ENCODE data around the gene ITPRIPL2. TPM values are rescaled to one million over a fixed set of nuclear protein-coding genes. Genes with fewer than 3 reads are reported as not detected.

Gene ITPRIPL2
- total and polyA plus RNA-seq, 2 of the 13 experiments (the other 11 are each of a cell fraction or from before 2014, with no cell fraction given): 5.9 to 12.6 TPM

- TF ChIP-seq ZBTB20 (CRISPR knock-in tag; IDR thresholded peaks at IDR 0.05; ENCODE audit: borderline replicate concordance, low read depth) (0 out of 2 replicates have a peak, but pooled peaks have one; percentile 33), EHMT2 (IDR thresholded peaks at IDR 0.05; ENCODE audit: borderline replicate concordance, low read depth, low read length) (peak; percentile 9), ZNF644 (CRISPR knock-in tag; IDR thresholded peaks at IDR 0.05; ENCODE audit: low read depth) (peak; percentile 83; the same call in 1 of the 2 replicates), CTCF (CRISPR knock-in tag; IDR thresholded peaks at IDR 0.05) (0 out of 2 replicates have a peak, but pooled peaks have one; percentile 2), ZSCAN20 (CRISPR knock-in tag; IDR thresholded peaks at IDR 0.05; ENCODE audit: borderline replicate concordance) (no peak), ZNF841 (CRISPR knock-in tag; IDR thresholded peaks at IDR 0.05; ENCODE audit: borderline replicate concordance) (no peak), MYPOP (CRISPR knock-in tag; IDR thresholded peaks at IDR 0.05) (peak; percentile 56; the same call in 1 of the 2 replicates), LBX2 (CRISPR knock-in tag; IDR thresholded peaks at IDR 0.05; ENCODE audit: borderline replicate concordance) (no peak), ARID3A (IDR thresholded peaks at IDR 0.05; ENCODE audit: low read depth, low read length) (0 out of 2 replicates have a peak, but pooled peaks have one; percentile 30), YEATS2 (CRISPR knock-in tag; IDR thresholded peaks at IDR 0.05; ENCODE audit: borderline replicate concordance) (no peak), ZMYM4 (CRISPR knock-in tag; IDR thresholded peaks at IDR 0.05) (peak; percentile 37), TBX2 (CRISPR knock-in tag; IDR thresholded peaks at IDR 0.05; ENCODE audit: borderline replicate concordance) (peak; percentile 61; the same call in 1 of the 2 replicates), ATF6 (CRISPR knock-in tag; conservative IDR thresholded peaks at IDR 0.05) (no peak), HNF4G (IDR thresholded peaks at IDR 0.05; ENCODE audit: borderline replicate concordance, low read depth, low read length) (0 out of 2 replicates have a peak, but pooled peaks have one; percentile 38), HNF4G (CRISPR knock-in tag; IDR thresholded peaks at IDR 0.05; ENCODE audit: borderline replicate concordance, low read depth) (0 out of 2 replicates have a peak, but pooled peaks have one; percentile 11), SOX6 (IDR thresholded peaks at IDR 0.05) (no peak), SOX6 (CRISPR knock-in tag; IDR thresholded peaks at IDR 0.05) (peak; percentile 76)
Measured at GRCh38 chr16:19093631-19094541, 19.9 kb upstream of the ITPRIPL2 start (continued).

All from HepG2 (cell line).